NB4 (cell line): ENCODE measurements around the gene FKBP4.

Experiments
- CTCF ChIP-seq: IDR thresholded peaks from one replicate; pipeline ENCODE4 v1.5.1; 2012; ENCODE audit warnings: low read depth, low read length
- MAX ChIP-seq: IDR thresholded peaks from 2 replicates; pipeline ENCODE4 v1.6.1; 2011; ENCODE audit warnings: low read depth, low read length
- POLR2A ChIP-seq: IDR thresholded peaks from 2 replicates; pipeline ENCODE4 v1.6.1; 2011; ENCODE audit warnings: mild to moderate bottlenecking; ENCODE audit not compliant: insufficient read length; ENCODE audit errors: extremely low read depth

GRCh38 chr12:2851931-2852330 is 57.2 kb downstream of the FKBP4 start:
- TF ChIP-seq CTCF = no peak
- TF ChIP-seq POLR2A = no peak
- no peak for TF ChIP-seq MAX
